CD4-positive, alpha-beta memory T cell (primary cell): ENCODE results near the gene DLGAP1. TPM values are rescaled to one million over a fixed set of nuclear protein-coding genes. Genes with fewer than 3 reads are reported as not detected.

Experiments used
- CTCF ChIA-PET: fragments of 350-600 bp; sonication (Branson Sonifier 250); formaldehyde crosslinking; loops from one replicate; lab custom pipeline; 2021; ENCODE audit warnings: inconsistent platforms; ENCODE audit not compliant: partially characterized antibody; lab: Charles Lee
- POLR2A ChIA-PET: fragments of 350-600 bp; sonication (Branson Sonifier 250); formaldehyde crosslinking; loops from one replicate; lab custom pipeline; 2021; ENCODE audit not compliant: partially characterized antibody; lab: Charles Lee
- DNase-seq, 5 donors: peaks; one replicate each; pipeline versions ENCODE4 v3.0.0 to v3.0.0-alpha.2; 2020 to 2022; ENCODE audit warnings: mixed read lengths in 1 of 5
- H3K27ac ChIP-seq: one replicate; pipeline ENCODE4 v1.7.0; 2013; ENCODE audit warnings: low read depth, low read length
- H3K27me3 ChIP-seq: 2 replicates; pipeline ENCODE4 v1.7.0; 2013; ENCODE audit warnings: mild to moderate bottlenecking, low read length, moderate library complexity; ENCODE audit not compliant: insufficient read depth
- H3K36me3 ChIP-seq: 2 replicates; pipeline ENCODE4 v1.7.0; 2013; ENCODE audit warnings: mild to moderate bottlenecking, low read length, moderate library complexity; ENCODE audit not compliant: insufficient read depth
- H3K4me1 ChIP-seq: 2 replicates; pipeline ENCODE4 v1.7.0; 2013; ENCODE audit warnings: mild to moderate bottlenecking, low read length, moderate library complexity; ENCODE audit not compliant: insufficient read depth
- H3K4me3 ChIP-seq, 2 donors: one replicate each; pipeline ENCODE4 v1.7.0; 2013; ENCODE audit warnings: low read length in 2 of 2, mild to moderate bottlenecking in 1 of 2
- H3K9me3 ChIP-seq, 2 donors: one replicate each; pipeline ENCODE4 v1.7.0; 2013; ENCODE audit warnings: low read length in 2 of 2, control low read depth in 1 of 2; ENCODE audit not compliant: control insufficient read depth in 1 of 2
- H3K27ac Mint-ChIP-seq, 7 donors: one replicate each; pipeline ENCODE4 v1.8.0; 2020 to 2021; ENCODE audit warnings: mixed read lengths in 7 of 7, mild to moderate bottlenecking in 6 of 7, inconsistent platforms in 3 of 7, moderate library complexity in 3 of 7
- H3K27me3 Mint-ChIP-seq, 2 donors: one replicate each; pipeline ENCODE4 v1.8.0; 2020 to 2021; ENCODE audit warnings: mixed read lengths in 2 of 2
- H3K36me3 Mint-ChIP-seq, 2 donors: one replicate each; pipeline ENCODE4 v1.8.0; 2020 to 2021; ENCODE audit warnings: mixed read lengths in 2 of 2, inconsistent platforms in 1 of 2, mild to moderate bottlenecking in 1 of 2
- H3K4me1 Mint-ChIP-seq, 4 donors: one replicate each; pipeline ENCODE4 v1.8.0; 2020 to 2021; ENCODE audit warnings: mixed read lengths in 4 of 4, mild to moderate bottlenecking in 1 of 4
- H3K4me3 Mint-ChIP-seq, 8 donors: one replicate each; pipeline ENCODE4 v1.8.0; 2020 to 2021; ENCODE audit warnings: mixed read lengths in 8 of 8, mild to moderate bottlenecking in 7 of 8, moderate library complexity in 6 of 8, inconsistent platforms in 3 of 8
- H3K9me3 Mint-ChIP-seq, 8 donors: one replicate each; pipeline ENCODE4 v1.8.0; 2020 to 2021; ENCODE audit warnings: mixed read lengths in 8 of 8, mild to moderate bottlenecking in 5 of 8, inconsistent platforms in 3 of 8, moderate library complexity in 1 of 8
- intact Hi-C: fragments of 100-400 bp; cut with micrococcal nuclease; formaldehyde crosslinking; loops from one replicate; pipeline ENCODE4 v1.15.1; 2023
- polyA plus RNA-seq, 2 donors: library from polyadenylated mRNA; unstranded; fragments of 300-500 nt; fragmentation: Illumina TruSeq; gene quantifications; one replicate each; pipeline ENCODE4 v1.2.3, GENCODE V29; 2021
- total RNA-seq, 2 experiments: library from RNA; stranded (reverse); gene quantifications; one replicate each; pipeline ENCODE4 v1.2.3, GENCODE V29; 2021

The DLGAP1 gene
- total and polyA plus RNA-seq, 4 experiments from 2014 or later, result 0.17 to 0.71 (median 0.45) TPM

GRCh38 chr18:3852321-3852720 lies 602.8 kb downstream of the DLGAP1 start:
- Histone ChIP-seq H3K27me3 (no peaks in the 10 kb centered on the region), H3K27ac (no peak overlapping the region), H3K9me3 (no peaks in the 10 kb centered on the region), H3K36me3 (no peaks in the 10 kb centered on the region), H3K4me1 (no peaks in the 10 kb centered on the region), H3K4me3 (no peak overlapping the region)
- no peaks in the 10 kb centered on the region for H3K4me1 Mint-ChIP-seq
- POLR2A ChIA-PET, result no interaction called here
- intact Hi-C loops, result no loop called here
- H3K4me3 Mint-ChIP-seq, result no peak overlapping the region
- no peak overlapping the region for H3K27ac Mint-ChIP-seq
- CTCF ChIA-PET, result no interaction called here
- no peaks in the 10 kb centered on the region for H3K36me3 Mint-ChIP-seq
- peaks cover 0 to 8% of the 10 kb centered on the region in 2 donors for H3K27me3 Mint-ChIP-seq
- peaks cover 0 to 7% (median 4%) of the 10 kb centered on the region in 8 donors for H3K9me3 Mint-ChIP-seq
- DNase-seq, result no peak

- Histone ChIP-seq H3K27ac (no peak overlapping the region), H3K36me3 (no peaks in the 10 kb centered on the region), H3K27me3 (no peaks in the 10 kb centered on the region), H3K4me1 (no peaks in the 10 kb centered on the region), H3K4me3 (no peak overlapping the region), H3K9me3 (no peaks in the 10 kb centered on the region)
- Mint-ChIP-seq H3K27me3 (peaks cover 0 to 11% of the 10 kb centered on the region in 2 donors), H3K9me3 (peaks cover 0 to 7% (median 4%) of the 10 kb centered on the region in 8 donors), H3K27ac (no peak overlapping the region), H3K4me3 (no peak overlapping the region), H3K4me1 (no peaks in the 10 kb centered on the region), H3K36me3 (no peaks in the 10 kb centered on the region)
- DNase-seq, result no peak
- intact Hi-C loops, result no loop called here
- ChIA-PET CTCF (no interaction called here), POLR2A (no interaction called here)
These were observed 603.9 kb downstream of the DLGAP1 start for GRCh38 chr18:3851159-3851558.

DNA sequence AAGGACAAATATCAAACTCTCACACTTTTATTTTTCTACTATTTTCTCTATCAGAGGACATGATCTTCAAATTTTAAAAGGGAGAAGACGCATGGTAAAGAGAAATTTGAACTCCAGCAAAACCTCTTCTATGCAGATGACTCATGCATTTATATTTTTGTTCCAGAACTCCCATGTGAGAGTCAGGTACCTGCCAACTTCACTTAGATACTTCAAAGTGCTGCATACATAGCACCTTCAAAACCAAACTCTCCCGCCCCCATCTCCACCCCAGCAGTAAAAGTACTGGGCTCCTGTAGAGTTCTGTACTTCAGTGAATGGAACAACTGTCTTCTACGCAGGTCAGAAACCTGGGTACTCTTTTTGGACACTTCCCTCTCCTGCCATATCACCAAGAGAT lies 606.8 kb downstream of the DLGAP1 start:
- POLR2A ChIA-PET, result no interaction called here
- intact Hi-C loops, result no loop called here
- H3K36me3 ChIP-seq, result no peaks in the 10 kb centered on the region
- no peaks in the 10 kb centered on the region for H3K4me1 Mint-ChIP-seq
- H3K27me3 Mint-ChIP-seq, result peaks cover 1 to 12% of the 10 kb centered on the region in 2 donors
- H3K9me3 Mint-ChIP-seq, result peaks cover 0 to 4% (median 3%) of the 10 kb centered on the region in 8 donors
- H3K9me3 ChIP-seq, result no peaks in the 10 kb centered on the region
- no peaks in the 10 kb centered on the region for H3K4me1 ChIP-seq
- no peak overlapping the region for H3K4me3 ChIP-seq
- H3K27ac Mint-ChIP-seq, result no peak overlapping the region
- H3K36me3 Mint-ChIP-seq, result no peaks in the 10 kb centered on the region
- H3K27me3 ChIP-seq, result no peaks in the 10 kb centered on the region
- H3K27ac ChIP-seq, result no peak overlapping the region
- CTCF ChIA-PET, result no interaction called here
- no peak overlapping the region for H3K4me3 Mint-ChIP-seq
- no peak for DNase-seq

- Mint-ChIP-seq H3K4me3 (no peak overlapping the region), H3K27me3 (peaks cover 7 to 13% of the 10 kb centered on the region in 2 donors), H3K36me3 (no peaks in the 10 kb centered on the region), H3K27ac (no peak overlapping the region), H3K4me1 (no peaks in the 10 kb centered on the region), H3K9me3 (no peaks in the 10 kb centered on the region)
- Histone ChIP-seq H3K36me3 (no peaks in the 10 kb centered on the region), H3K4me1 (no peaks in the 10 kb centered on the region), H3K4me3 (no peak overlapping the region), H3K27ac (no peak overlapping the region), H3K27me3 (no peaks in the 10 kb centered on the region), H3K9me3 (no peaks in the 10 kb centered on the region)
- ChIA-PET CTCF (no interaction called here), POLR2A (no interaction called here)
- DNase-seq, result no peak
- intact Hi-C loops, result no loop called here
These were observed 609.9 kb downstream of the DLGAP1 start for GRCh38 chr18:3845161-3845560.

- DNase-seq, result no peak
- Mint-ChIP-seq H3K27me3 (peaks cover 7 to 12% of the 10 kb centered on the region in 2 donors), H3K36me3 (no peaks in the 10 kb centered on the region), H3K9me3 (no peaks in the 10 kb centered on the region), H3K4me1 (no peaks in the 10 kb centered on the region), H3K4me3 (no peak overlapping the region), H3K27ac (no peak overlapping the region)
- Histone ChIP-seq H3K4me3 (no peak overlapping the region), H3K27me3 (no peaks in the 10 kb centered on the region), H3K4me1 (no peaks in the 10 kb centered on the region), H3K36me3 (no peaks in the 10 kb centered on the region), H3K27ac (no peak overlapping the region), H3K9me3 (no peaks in the 10 kb centered on the region)
- intact Hi-C loops, result no loop called here
- CTCF ChIA-PET, result no interaction called here
- POLR2A ChIA-PET, result no interaction called here
These were observed 612.3 kb downstream of the DLGAP1 start for GRCh38 chr18:3842844-3843243.

GRCh38 chr18:3840766-3841165 lies 614.3 kb downstream of the DLGAP1 start:
- no peaks in the 10 kb centered on the region for H3K4me1 Mint-ChIP-seq
- intact Hi-C loops, result no loop called here
- H3K4me3 ChIP-seq, result no peak overlapping the region
- H3K36me3 Mint-ChIP-seq, result no peaks in the 10 kb centered on the region
- H3K4me1 ChIP-seq, result no peaks in the 10 kb centered on the region
- CTCF ChIA-PET, result no interaction called here
- H3K27me3 ChIP-seq, result no peaks in the 10 kb centered on the region
- H3K9me3 Mint-ChIP-seq, result no peaks in the 10 kb centered on the region
- H3K9me3 ChIP-seq, result no peaks in the 10 kb centered on the region
- H3K27ac Mint-ChIP-seq, result no peak overlapping the region
- POLR2A ChIA-PET, result no interaction called here
- DNase-seq, result no peak
- H3K36me3 ChIP-seq, result no peaks in the 10 kb centered on the region
- no peak overlapping the region for H3K27ac ChIP-seq
- H3K4me3 Mint-ChIP-seq, result no peak overlapping the region
- H3K27me3 Mint-ChIP-seq, result peaks cover 7 to 9% of the 10 kb centered on the region in 2 donors

DNA sequence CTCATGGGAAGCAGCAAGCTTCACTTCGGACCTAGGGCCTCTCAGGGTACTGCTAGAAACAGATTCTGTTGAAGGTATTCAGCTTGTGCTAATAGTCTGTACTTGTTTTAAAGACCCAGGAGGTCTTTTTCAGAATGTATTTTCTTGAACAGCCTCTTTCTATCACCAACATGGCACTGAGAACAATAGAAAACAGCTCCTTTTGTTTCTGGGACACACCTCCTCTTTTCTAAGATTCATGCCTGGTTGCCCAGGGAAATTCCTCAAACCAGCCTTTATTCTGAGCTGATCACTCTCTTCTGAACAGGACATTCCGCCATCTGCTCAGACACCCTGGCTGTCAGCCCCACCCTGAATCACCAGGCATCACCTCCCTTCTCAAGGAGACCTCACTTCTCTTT lies 615.5 kb downstream of the DLGAP1 start:
- no peaks in the 10 kb centered on the region for H3K4me1 ChIP-seq
- Mint-ChIP-seq H3K9me3 (no peaks in the 10 kb centered on the region), H3K4me3 (no peak overlapping the region), H3K27me3 (peaks cover 6 to 7% of the 10 kb centered on the region in 2 donors), H3K36me3 (no peaks in the 10 kb centered on the region), H3K4me1 (no peaks in the 10 kb centered on the region), H3K27ac (no peak overlapping the region)
- intact Hi-C loops, result no loop called here
- DNase-seq, result no peak
- no peaks in the 10 kb centered on the region for H3K9me3 ChIP-seq
- ChIA-PET POLR2A (no interaction called here), CTCF (no interaction called here)
- H3K4me3 ChIP-seq, result no peak overlapping the region
- no peaks in the 10 kb centered on the region for H3K36me3 ChIP-seq
- no peak overlapping the region for H3K27ac ChIP-seq
- H3K27me3 ChIP-seq, result no peaks in the 10 kb centered on the region
